22Rv1 (cell line): ENCODE data around the gene SRGAP1.

Source experiments
- ZFX ChIP-seq: fragments of 450-650 bp; IDR thresholded peaks from 2 replicates; pipeline ENCODE4 v1.6.1; 2017; ENCODE audit warnings: antibody characterized with exemption, borderline replicate concordance
- TF ChIP-seq, protein P1 (sequence below): fragments of 450-650 bp; IDR thresholded peaks from 2 replicates; pipeline ENCODE4 v1.5.1; 2017; ENCODE audit warnings: mild to moderate bottlenecking

DNA sequence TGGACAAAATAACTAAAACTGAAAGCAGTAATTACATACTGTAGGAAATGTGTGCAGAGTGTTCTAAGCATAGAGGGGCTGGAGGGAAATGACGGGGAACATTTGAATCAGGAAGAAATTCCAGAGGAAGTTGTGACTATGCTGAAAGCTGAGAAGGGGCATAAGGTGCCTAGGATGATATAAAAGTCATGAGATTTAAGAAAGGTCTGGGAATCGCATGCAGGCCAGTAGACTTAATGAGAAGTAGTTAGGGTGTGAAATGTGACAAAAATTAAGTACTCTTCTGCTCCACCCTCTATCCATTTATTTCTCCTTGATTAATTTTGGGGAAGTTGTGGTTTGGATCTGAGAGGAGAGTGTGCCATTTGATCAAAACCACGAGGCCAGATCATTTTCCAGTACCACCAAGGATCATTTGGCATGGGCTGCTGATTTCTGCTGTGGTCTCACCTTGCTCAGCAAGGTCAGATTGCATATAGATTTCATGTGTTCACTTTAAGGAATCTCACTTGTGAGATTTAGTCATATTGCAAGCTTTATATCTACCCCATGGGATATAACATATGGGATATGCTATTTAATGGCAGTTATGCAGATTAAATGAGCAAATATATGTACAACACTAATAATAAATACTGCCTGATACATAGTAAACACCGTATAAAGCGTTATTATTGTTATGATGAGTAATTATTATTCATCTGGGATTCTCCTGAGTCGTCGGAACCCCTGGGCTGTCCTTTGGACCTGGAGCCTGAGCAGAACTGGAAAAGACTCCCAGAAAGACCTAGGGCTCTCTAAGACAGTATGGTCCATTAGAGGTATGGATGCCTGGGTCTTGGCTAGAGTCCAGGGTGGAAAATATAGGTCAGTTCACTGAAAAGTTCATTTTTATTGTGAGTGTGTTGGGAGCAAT is 72.3 kb downstream of the SRGAP1 start:
- TF ChIP-seq, protein P1, sequence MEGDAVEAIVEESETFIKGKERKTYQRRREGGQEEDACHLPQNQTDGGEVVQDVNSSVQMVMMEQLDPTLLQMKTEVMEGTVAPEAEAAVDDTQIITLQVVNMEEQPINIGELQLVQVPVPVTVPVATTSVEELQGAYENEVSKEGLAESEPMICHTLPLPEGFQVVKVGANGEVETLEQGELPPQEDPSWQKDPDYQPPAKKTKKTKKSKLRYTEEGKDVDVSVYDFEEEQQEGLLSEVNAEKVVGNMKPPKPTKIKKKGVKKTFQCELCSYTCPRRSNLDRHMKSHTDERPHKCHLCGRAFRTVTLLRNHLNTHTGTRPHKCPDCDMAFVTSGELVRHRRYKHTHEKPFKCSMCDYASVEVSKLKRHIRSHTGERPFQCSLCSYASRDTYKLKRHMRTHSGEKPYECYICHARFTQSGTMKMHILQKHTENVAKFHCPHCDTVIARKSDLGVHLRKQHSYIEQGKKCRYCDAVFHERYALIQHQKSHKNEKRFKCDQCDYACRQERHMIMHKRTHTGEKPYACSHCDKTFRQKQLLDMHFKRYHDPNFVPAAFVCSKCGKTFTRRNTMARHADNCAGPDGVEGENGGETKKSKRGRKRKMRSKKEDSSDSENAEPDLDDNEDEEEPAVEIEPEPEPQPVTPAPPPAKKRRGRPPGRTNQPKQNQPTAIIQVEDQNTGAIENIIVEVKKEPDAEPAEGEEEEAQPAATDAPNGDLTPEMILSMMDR: no peak
- TF ChIP-seq ZFX: no peak
